Measurements from ENCODE around the gene SLC16A8. TPM values are rescaled to one million over a fixed set of nuclear protein-coding genes. Genes with fewer than 3 reads are reported as not detected.

The SLC16A8 gene
- total and polyA plus RNA-seq, 9 of the 15 experiments (the other 6 are each of a cell fraction or from before 2014, with no cell fraction given) = not detected

DNA sequence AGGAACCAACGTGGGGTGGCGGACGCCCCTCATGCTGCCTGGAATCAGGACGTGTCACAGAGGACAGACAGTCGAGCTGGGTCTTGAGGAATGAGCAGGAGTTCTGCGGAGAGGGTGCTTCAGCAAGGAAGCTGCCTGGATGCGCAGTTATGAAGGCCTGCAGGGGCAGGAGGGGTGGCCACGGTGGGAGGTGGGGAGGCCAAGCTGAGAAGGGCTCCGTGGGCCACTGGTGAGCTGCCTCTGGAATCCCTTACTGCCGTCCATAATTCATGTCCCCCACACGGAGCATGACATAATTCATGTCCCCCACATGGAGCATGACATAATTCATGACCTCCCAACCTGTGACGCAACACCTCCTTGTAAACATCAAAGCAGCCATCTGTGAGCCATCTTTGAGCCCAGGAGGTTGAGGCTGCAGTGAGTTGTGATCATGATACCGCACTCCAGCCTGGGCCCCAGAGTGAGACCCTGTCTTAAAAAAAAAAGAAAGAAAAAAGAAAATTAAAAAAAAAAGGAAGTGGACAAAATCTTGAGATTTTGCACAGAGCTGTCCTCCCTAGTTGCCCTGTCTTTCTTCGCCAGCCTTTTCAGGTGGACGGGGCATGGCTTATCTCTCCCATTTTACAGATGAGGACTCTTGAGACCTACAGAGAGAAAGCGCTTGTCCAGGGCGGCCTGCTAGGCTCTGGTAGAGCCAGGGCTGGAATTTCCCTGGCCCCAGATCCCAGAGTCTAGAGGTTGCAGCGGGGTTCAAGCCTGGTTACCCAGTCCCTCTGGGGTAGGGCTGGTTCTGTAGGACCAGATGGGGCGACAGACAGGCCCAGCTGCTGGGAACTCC, 51.1 kb downstream of the SLC16A8 start:
- H2AFZ ChIP-seq (ENCODE audit: low read depth, low read length) = 0 out of 2 replicates have a peak overlapping the region, but pooled peaks have one; percentile 59
- H4K20me1 ChIP-seq (replicated peaks; ENCODE audit: control insufficient read depth, insufficient read depth, low read length) = no peaks in the 10 kb centered on the region
- peak overlapping the region; percentile 89; the same call in 2 of the 3 replicates for H3K27ac ChIP-seq (ENCODE audit: extremely low read depth, low read depth, low read length)
- ATAC-seq (peak; percentile 14; the same call in 2 of the 3 replicates), FAIRE-seq (peak; percentile 78), DNase-seq (ENCODE audit: extremely low read depth in 1 of 4, low spot score in 3 of 4) (peak in 3 of 4 experiments; percentile 23 to 72 (median 35))
- no TSS peak for BruUV-seq (replicated peaks)
- no peak overlapping the region for H3K4me2 ChIP-seq (ENCODE audit: insufficient read depth, low read length)
- H3K36me3 ChIP-seq (ENCODE audit: control insufficient read depth, insufficient read depth, low read length) = no peaks in the 10 kb centered on the region
- CTCF ChIA-PET (ENCODE audit: low intra/inter-chr PET ratio) = no interaction called here
- POLR2A ChIA-PET = no interaction called here
- no peaks in the 10 kb centered on the region for H3K9me3 ChIP-seq (replicated peaks; ENCODE audit: control insufficient read depth, insufficient read depth, low read depth, low read length)
- H3K4me3 ChIP-seq = no peak overlapping the region
- intact Hi-C loops (cut with micrococcal nuclease) (no loop called here), in situ Hi-C loops (cut with MboI) (no loop called here)
- peak overlapping the region in 1 of 2 experiments; percentile 92; a peak in 2 of 4 replicates for H3K9ac ChIP-seq (ENCODE audit: insufficient read depth in 1 of 2, low read depth in 2 of 2, low read length in 2 of 2)
- no peaks in the 10 kb centered on the region for H3K79me2 ChIP-seq (ENCODE audit: control insufficient read depth, insufficient read depth, low read length)
- H3K9me1 ChIP-seq (ENCODE audit: control insufficient read depth, insufficient read depth, low read length) = no peaks in the 10 kb centered on the region
- no peaks in the 10 kb centered on the region for H3K27me3 ChIP-seq (ENCODE audit: control insufficient read depth in 2 of 2, insufficient read depth in 2 of 2, low read length in 2 of 2)
- WGBS (ENCODE audit: insufficient coverage, low coverage, missing lambda C conversion rate) = 69% methylated on average over 17 of the region's 19 CpGs
- peaks cover 34 to 47% of the 10 kb centered on the region in 2 experiments for H3K4me1 ChIP-seq (replicated peaks in 1 of 2; ENCODE audit: control insufficient read depth in 2 of 2, insufficient read depth in 2 of 2, low read length in 2 of 2)
- no peak for TF ChIP-seq BDP1 (IDR thresholded peaks at IDR 0.05; ENCODE audit: insufficient read depth, insufficient read length)
- TF ChIP-seq, protein P1, sequence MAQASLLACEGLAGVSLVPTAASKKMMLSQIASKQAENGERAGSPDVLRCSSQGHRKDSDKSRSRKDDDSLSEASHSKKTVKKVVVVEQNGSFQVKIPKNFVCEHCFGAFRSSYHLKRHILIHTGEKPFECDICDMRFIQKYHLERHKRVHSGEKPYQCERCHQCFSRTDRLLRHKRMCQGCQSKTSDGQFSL (CRISPR knock-in tag; IDR thresholded peaks at IDR 0.05) = no peak
- TF ChIP-seq, protein P1 (tag; IDR thresholded peaks at IDR 0.05) = no peak
- TF ChIP-seq NCOR1 (IDR thresholded peaks at IDR 0.05) = peak; percentile 53; the same call in 1 of the 2 replicates
- TF ChIP-seq, protein P2, sequence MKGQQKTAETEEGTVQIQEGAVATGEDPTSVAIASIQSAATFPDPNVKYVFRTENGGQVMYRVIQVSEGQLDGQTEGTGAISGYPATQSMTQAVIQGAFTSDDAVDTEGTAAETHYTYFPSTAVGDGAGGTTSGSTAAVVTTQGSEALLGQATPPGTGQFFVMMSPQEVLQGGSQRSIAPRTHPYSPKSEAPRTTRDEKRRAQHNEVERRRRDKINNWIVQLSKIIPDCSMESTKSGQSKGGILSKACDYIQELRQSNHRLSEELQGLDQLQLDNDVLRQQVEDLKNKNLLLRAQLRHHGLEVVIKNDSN (CRISPR knock-in tag; IDR thresholded peaks at IDR 0.05) = no peak
- no peak for TF ChIP-seq NR2C2 (CRISPR knock-in tag; IDR thresholded peaks at IDR 0.05)
- peak; percentile 36; the same call in 1 of the 2 replicates for TF ChIP-seq NR2C2 (tag; IDR thresholded peaks at IDR 0.05)
- TF ChIP-seq XRCC5 (IDR thresholded peaks at IDR 0.05; ENCODE audit: low read depth, low read length) = no peak
- TF ChIP-seq CCNT2 (IDR thresholded peaks at IDR 0.05; ENCODE audit: borderline replicate concordance, extremely low read depth, insufficient read length, low read depth, low read length) = no peak
- TF ChIP-seq, protein P3, sequence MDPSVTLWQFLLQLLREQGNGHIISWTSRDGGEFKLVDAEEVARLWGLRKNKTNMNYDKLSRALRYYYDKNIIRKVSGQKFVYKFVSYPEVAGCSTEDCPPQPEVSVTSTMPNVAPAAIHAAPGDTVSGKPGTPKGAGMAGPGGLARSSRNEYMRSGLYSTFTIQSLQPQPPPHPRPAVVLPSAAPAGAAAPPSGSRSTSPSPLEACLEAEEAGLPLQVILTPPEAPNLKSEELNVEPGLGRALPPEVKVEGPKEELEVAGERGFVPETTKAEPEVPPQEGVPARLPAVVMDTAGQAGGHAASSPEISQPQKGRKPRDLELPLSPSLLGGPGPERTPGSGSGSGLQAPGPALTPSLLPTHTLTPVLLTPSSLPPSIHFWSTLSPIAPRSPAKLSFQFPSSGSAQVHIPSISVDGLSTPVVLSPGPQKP (CRISPR knock-in tag; IDR thresholded peaks at IDR 0.05) = no peak
- TF ChIP-seq ZNF551 (CRISPR knock-in tag; IDR thresholded peaks at IDR 0.05) = no peak
- 0 out of 2 replicates have a peak, but pooled peaks have one; percentile 66 for TF ChIP-seq JUN (IDR thresholded peaks at IDR 0.05; ENCODE audit: borderline replicate concordance, low read depth, low read length)
- TF ChIP-seq JUN (CRISPR knock-in tag; IDR thresholded peaks at IDR 0.05; ENCODE audit: borderline replicate concordance) = no peak
- TF ChIP-seq CREB1 (IDR thresholded peaks at IDR 0.05) = peak; percentile 73
- no peak for TF ChIP-seq CREB1 (CRISPR knock-in tag; IDR thresholded peaks at IDR 0.05)
- no peak for TF ChIP-seq PML (IDR thresholded peaks at IDR 0.05; ENCODE audit: low read length)
- peak; percentile 41; the same call in 1 of the 2 replicates for TF ChIP-seq NR2C1 (IDR thresholded peaks at IDR 0.05)
- TF ChIP-seq NR2C1 (tag; IDR thresholded peaks at IDR 0.05) = peak; percentile 76
- TF ChIP-seq ZSCAN32 (CRISPR knock-in tag; IDR thresholded peaks at IDR 0.05) = no peak
- TF ChIP-seq FOXM1 (IDR thresholded peaks at IDR 0.05; ENCODE audit: low read depth) = no peak
- no peak for TF ChIP-seq FOXM1 (CRISPR knock-in tag; IDR thresholded peaks at IDR 0.05; ENCODE audit: low read depth)
